EL (cell line): ENCODE results near the gene MYL3.
"Not testable (repeated sequence)": the region's sequence is repeated elsewhere in the genome, so short reads cannot be mapped to it uniquely, and the experiment has no call there.

Source experiments
- DNase-seq: peaks from one replicate; pipeline ENCODE4 v3.0.0-alpha.2; 2016

MYL3 gene

GRCh38 chr3:46863261-46863782 lies at the start of gene MYL3:
MYL3 (minus strand) TSS chr3:46863444; CDS start chr3:46863390, 54 bp downstream.
- DNase-seq, result no peak

- no peak for DNase-seq
Observed at GRCh38 chr3:46912986-46913385, 49.7 kb upstream of the MYL3 start.

GRCh38 chr3:46910914-46911313 lies 47.7 kb upstream of the MYL3 start:
- not testable (repeated sequence) for DNase-seq

- DNase-seq, result no peak
Observed at GRCh38 chr3:46910166-46910760, 47.0 kb upstream of the MYL3 start.

- DNase-seq, result peak; percentile 89
Observed at GRCh38 chr3:46909535-46910161, 46.4 kb upstream of the MYL3 start.

- no peak for DNase-seq
Observed at GRCh38 chr3:46908986-46909534, 45.8 kb upstream of the MYL3 start.

GRCh38 chr3:46908294-46908985 lies 45.2 kb upstream of the MYL3 start:
- DNase-seq, result peak; percentile 35

GRCh38 chr3:46907960-46908293 lies 44.7 kb upstream of the MYL3 start:
- no peak for DNase-seq

GRCh38 chr3:46907271-46907670 lies 44.0 kb upstream of the MYL3 start:
- DNase-seq, result no peak

- DNase-seq, result no peak
Observed at GRCh38 chr3:46906471-46907058, 43.3 kb upstream of the MYL3 start.

GRCh38 chr3:46905661-46906451 lies 42.6 kb upstream of the MYL3 start:
- no peak for DNase-seq

GRCh38 chr3:46905213-46905560 lies 41.9 kb upstream of the MYL3 start:
- DNase-seq, result no peak

- DNase-seq, result no peak
Observed at GRCh38 chr3:46904303-46905212, 41.3 kb upstream of the MYL3 start.

GRCh38 chr3:46903341-46904302 lies 40.4 kb upstream of the MYL3 start:
- peak; percentile 84 for DNase-seq

- no peak for DNase-seq
Observed at GRCh38 chr3:46902188-46902631, 39.0 kb upstream of the MYL3 start.

GRCh38 chr3:46901591-46902187 lies 38.4 kb upstream of the MYL3 start:
- DNase-seq, result no peak

- DNase-seq, result no peak
Observed at GRCh38 chr3:46901061-46901460, 37.8 kb upstream of the MYL3 start.

GRCh38 chr3:46900356-46900755 lies 37.1 kb upstream of the MYL3 start:
- DNase-seq, result no peak

- DNase-seq, result no peak
Observed at GRCh38 chr3:46900007-46900292, 36.7 kb upstream of the MYL3 start.
